Stimulated activated CD8-positive, alpha-beta memory T cell treated with anti-CD3 and anti-CD28 coated beads, Interleukin-12 subunit alpha, Interleukin-12 subunit beta, amount 100 ng/mL, for 4 hours (primary cell): ENCODE data around the gene NBL1.

Experiments
- DNase-seq: peaks from one replicate; pipeline ENCODE4 v3.0.0-alpha.2; 2020; ENCODE audit warnings: low read depth

NBL1 gene

GRCh38 chr1:19703280-19703679 lies 59.2 kb downstream of the NBL1 start:
- no peak for DNase-seq

- peak; percentile 24 for DNase-seq
These were observed 60.4 kb downstream of the NBL1 start for GRCh38 chr1:19704247-19705113.

GRCh38 chr1:19705464-19705863 lies 61.4 kb downstream of the NBL1 start:
- DNase-seq, result no peak

GRCh38 chr1:19706136-19706535 lies 62.0 kb downstream of the NBL1 start:
- no peak for DNase-seq
